GM21786 (cell line): ENCODE measurements around the gene LCN9.

ENCODE experiments used
- ATAC-seq: cut with Tn5 transposase; IDR thresholded peaks from one replicate; pipeline ENCODE4 v1.9.1; 2021; ENCODE audit not compliant: unreplicated experiment

Gene LCN9

DNA sequence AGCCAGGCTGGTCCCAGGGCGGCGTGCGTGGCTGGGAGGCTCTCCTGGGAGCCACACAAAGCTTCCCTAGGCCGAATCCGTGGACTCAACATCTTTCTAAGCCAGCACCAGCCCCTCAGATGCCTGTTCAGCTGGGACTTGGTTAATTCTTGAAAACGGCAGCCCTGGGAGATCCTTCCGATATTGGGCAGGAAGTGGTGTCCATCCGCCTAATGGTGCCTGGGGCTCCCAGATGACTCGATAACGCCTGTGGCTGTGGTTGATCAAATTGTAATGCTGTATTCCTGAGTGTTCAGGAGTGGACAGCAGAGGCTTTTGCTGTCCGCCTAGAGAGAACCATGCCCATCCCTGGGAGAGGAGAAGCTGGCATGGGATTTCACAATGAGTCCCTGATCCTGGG is 52.9 kb downstream of the LCN9 start:
- ATAC-seq, result no peak
